Measurements from ENCODE around the gene ZNF799.

GRCh38 chr19:12380444-12380737 lies 20.7 kb downstream of the ZNF799 start:
- TF ChIP-seq CTCF (IDR thresholded peaks at IDR 0.05 in 2 of 3, conservative IDR thresholded peaks at IDR 0.05 in 1 of 3; ENCODE audit: borderline replicate concordance in 1 of 3, insufficient read depth in 1 of 3, low read depth in 2 of 3, low read length in 2 of 3) (no peak), RAD21 (IDR thresholded peaks at IDR 0.05; ENCODE audit: low read depth) (no peak), ZBTB33 (IDR thresholded peaks at IDR 0.05; ENCODE audit: extremely low read depth, insufficient replicate concordance, low read length) (no peak), EZH2 (IDR thresholded peaks at IDR 0.05) (no peak), POLR2AphosphoS5 (IDR thresholded peaks at IDR 0.05; ENCODE audit: low read depth, low read length) (no peak), CEBPB (IDR thresholded peaks at IDR 0.05; ENCODE audit: low read depth) (no peak), CBX3 (IDR thresholded peaks at IDR 0.05; ENCODE audit: low read depth) (no peak), POLR2A (IDR thresholded peaks at IDR 0.05; ENCODE audit: borderline replicate concordance, extremely low read depth, insufficient read depth, insufficient read length) (no peak), REST (IDR thresholded peaks at IDR 0.05; ENCODE audit: low read depth) (no peak)

All from HCT116 (cell line).